Measurements from ENCODE around the gene CNTN1. TPM values are rescaled to one million over a fixed set of nuclear protein-coding genes. Genes with fewer than 3 reads are reported as not detected.
A peak's percentile ranks its signal among the peaks of the same experiment; 100 is the strongest.

Gene CNTN1
- polyA plus RNA-seq, 1 donor (not counting 4 experiments of a cell fraction or from before 2014, with no cell fraction given), result 19.0 TPM

GRCh38 chr12:40827683-40828592, 135.7 kb downstream of the CNTN1 start:
- dilution Hi-C loops (cut with MboI; ENCODE audit: extremely low pct_ligation_motif_present, low sequenced_read_pairs), result loop anchor here (25.0 kb wide), 1 partner anchor 491 kb away; no protein-coding TSS in a partner anchor
- Histone ChIP-seq H3K27me3 (ENCODE audit: control insufficient read depth, extremely low read depth, insufficient read depth, low read length) (no peaks in the 10 kb centered on the region), H3K9me1 (ENCODE audit: control insufficient read depth, extremely low read depth, insufficient read depth, low read length) (no peaks in the 10 kb centered on the region), H3K36me3 (ENCODE audit: control insufficient read depth in 2 of 2, extremely low read depth in 1 of 2, insufficient read depth in 2 of 2, low read length in 2 of 2) (no peaks in the 10 kb centered on the region), H3K9me3 (ENCODE audit: control insufficient read depth, low read depth, low read length) (no peaks in the 10 kb centered on the region), H3K4me1 (ENCODE audit: control insufficient read depth, extremely low read depth, insufficient read depth, low read length) (peaks cover 27% of the 10 kb centered on the region), H3K4me3 (ENCODE audit: control insufficient read depth in 2 of 3, extremely low read depth in 1 of 3, insufficient read depth in 2 of 3, low read depth in 1 of 3, low read length in 3 of 3) (no peak overlapping the region), H3K9ac (ENCODE audit: control insufficient read depth, extremely low read depth, insufficient read depth, low read length) (no peak overlapping the region), H3K4me2 (ENCODE audit: control insufficient read depth, extremely low read depth, insufficient read depth, low read depth, low read length) (no peak overlapping the region), H3K79me2 (ENCODE audit: control insufficient read depth, insufficient read depth, low read length) (no peaks in the 10 kb centered on the region), H2AFZ (ENCODE audit: control insufficient read depth, low read length) (no peak overlapping the region), H4K20me1 (ENCODE audit: control insufficient read depth, extremely low read depth, insufficient read depth, low read length) (no peaks in the 10 kb centered on the region), H3K27ac (ENCODE audit: control insufficient read depth, insufficient read depth, low read length) (no peak overlapping the region)
- FAIRE-seq, result no peak
- DNase-seq (ENCODE audit: low read depth, low spot score), result no peak
- no peak for TF ChIP-seq CTCF (optimal IDR thresholded peaks at IDR 0.05 in 1 of 3, IDR thresholded peaks at IDR 0.05 in 1 of 3, conservative IDR thresholded peaks at IDR 0.05 in 1 of 3; ENCODE audit: extremely low read depth in 1 of 3, insufficient read depth in 2 of 3, low read length in 3 of 3)
- TF ChIP-seq EZH2 (IDR thresholded peaks at IDR 0.05; ENCODE audit: low read length), result no peak

- dilution Hi-C loops (cut with MboI; ENCODE audit: extremely low pct_ligation_motif_present, low sequenced_read_pairs), result loop anchor here (25.0 kb wide), 1 partner anchor 491 kb away; no protein-coding TSS in a partner anchor
- TF ChIP-seq CTCF (optimal IDR thresholded peaks at IDR 0.05 in 1 of 3, IDR thresholded peaks at IDR 0.05 in 1 of 3, conservative IDR thresholded peaks at IDR 0.05 in 1 of 3; ENCODE audit: extremely low read depth in 1 of 3, insufficient read depth in 2 of 3, low read length in 3 of 3) (no peak), EZH2 (IDR thresholded peaks at IDR 0.05; ENCODE audit: low read length) (no peak)
- Histone ChIP-seq H3K4me3 (ENCODE audit: control insufficient read depth in 2 of 3, extremely low read depth in 1 of 3, insufficient read depth in 2 of 3, low read depth in 1 of 3, low read length in 3 of 3) (no peak overlapping the region), H3K9me3 (ENCODE audit: control insufficient read depth, low read depth, low read length) (no peaks in the 10 kb centered on the region), H3K4me1 (ENCODE audit: control insufficient read depth, extremely low read depth, insufficient read depth, low read length) (peaks cover 27% of the 10 kb centered on the region), H4K20me1 (ENCODE audit: control insufficient read depth, extremely low read depth, insufficient read depth, low read length) (no peaks in the 10 kb centered on the region), H3K27ac (ENCODE audit: control insufficient read depth, insufficient read depth, low read length) (peak overlapping the region; percentile 85), H3K36me3 (ENCODE audit: control insufficient read depth in 2 of 2, extremely low read depth in 1 of 2, insufficient read depth in 2 of 2, low read length in 2 of 2) (no peaks in the 10 kb centered on the region), H3K79me2 (ENCODE audit: control insufficient read depth, insufficient read depth, low read length) (no peaks in the 10 kb centered on the region), H2AFZ (ENCODE audit: control insufficient read depth, low read length) (no peak overlapping the region), H3K9ac (ENCODE audit: control insufficient read depth, extremely low read depth, insufficient read depth, low read length) (no peak overlapping the region), H3K9me1 (ENCODE audit: control insufficient read depth, extremely low read depth, insufficient read depth, low read length) (no peaks in the 10 kb centered on the region), H3K4me2 (ENCODE audit: control insufficient read depth, extremely low read depth, insufficient read depth, low read depth, low read length) (no peak overlapping the region), H3K27me3 (ENCODE audit: control insufficient read depth, extremely low read depth, insufficient read depth, low read length) (no peaks in the 10 kb centered on the region)
- DNase-seq (ENCODE audit: low read depth, low spot score), result no peak
- FAIRE-seq, result peak; percentile 44
These were observed 136.4 kb downstream of the CNTN1 start for GRCh38 chr12:40828593-40828990.

Measured in keratinocyte (primary cell).